Measurements from ENCODE around the gene ATP2C2. TPM values are rescaled to one million over a fixed set of nuclear protein-coding genes. Genes with fewer than 3 reads are reported as not detected.

The ATP2C2 gene
- total and polyA plus RNA-seq, 2 donors (not counting 1 experiment from before 2014, with no cell fraction given) = not detected

GRCh38 chr16:84449156-84450140 is 81.1 kb downstream of the ATP2C2 start:
- H3K4me3 ChIP-seq (ENCODE audit: control extremely low read depth in 1 of 5, extremely low read depth in 1 of 5, insufficient read depth in 1 of 5, low read depth in 2 of 5, low read length in 4 of 5) = no peak overlapping the region
- H3K27ac Mint-ChIP-seq = no peak overlapping the region
- peaks cover 0 to 22% (median 0%) of the 10 kb centered on the region in 3 donors for H3K9me3 ChIP-seq (ENCODE audit: control extremely low read depth in 1 of 3, control insufficient read depth in 2 of 3, insufficient read depth in 1 of 3, low read length in 2 of 3)
- ChIA-PET CTCF (no interaction called here), POLR2A (no interaction called here)
- H2AFZ ChIP-seq (ENCODE audit: insufficient read depth, low read depth, low read length, poor library complexity, severe bottlenecking) = no peak overlapping the region
- H3K9ac ChIP-seq (ENCODE audit: low read length) = no peak overlapping the region
- H3K4me3 Mint-ChIP-seq = no peak overlapping the region
- peaks cover 2% of the 10 kb centered on the region for H3K9me3 Mint-ChIP-seq (ENCODE audit: insufficient read depth)
- peaks cover 0 to 7% (median 1%) of the 10 kb centered on the region in 4 experiments for H3K27me3 ChIP-seq (replicated peaks in 1 of 4; ENCODE audit: control extremely low read depth in 1 of 4, control insufficient read depth in 3 of 4, insufficient read depth in 4 of 4, low read length in 3 of 4)
- no peaks in the 10 kb centered on the region for H3K36me3 ChIP-seq (replicated peaks in 1 of 2; ENCODE audit: control extremely low read depth in 1 of 2, control insufficient read depth in 1 of 2, extremely low read depth in 1 of 2, insufficient read depth in 2 of 2, low read length in 1 of 2)
- DNase-seq (no peak), ATAC-seq (ENCODE audit: low read depth) (no peak)
- peaks cover 11% of the 10 kb centered on the region for H3K27me3 Mint-ChIP-seq
- H3K4me1 ChIP-seq (ENCODE audit: control insufficient read depth in 2 of 2, insufficient read depth in 2 of 2, low read length in 2 of 2) = no peaks in the 10 kb centered on the region
- H3K4me1 Mint-ChIP-seq = no peaks in the 10 kb centered on the region
- no peak for TF ChIP-seq EZH2 (IDR thresholded peaks at IDR 0.05; ENCODE audit: borderline replicate concordance, insufficient read depth, low read depth, low read length, poor library complexity, severe bottlenecking)
- TF ChIP-seq, protein P1, sequence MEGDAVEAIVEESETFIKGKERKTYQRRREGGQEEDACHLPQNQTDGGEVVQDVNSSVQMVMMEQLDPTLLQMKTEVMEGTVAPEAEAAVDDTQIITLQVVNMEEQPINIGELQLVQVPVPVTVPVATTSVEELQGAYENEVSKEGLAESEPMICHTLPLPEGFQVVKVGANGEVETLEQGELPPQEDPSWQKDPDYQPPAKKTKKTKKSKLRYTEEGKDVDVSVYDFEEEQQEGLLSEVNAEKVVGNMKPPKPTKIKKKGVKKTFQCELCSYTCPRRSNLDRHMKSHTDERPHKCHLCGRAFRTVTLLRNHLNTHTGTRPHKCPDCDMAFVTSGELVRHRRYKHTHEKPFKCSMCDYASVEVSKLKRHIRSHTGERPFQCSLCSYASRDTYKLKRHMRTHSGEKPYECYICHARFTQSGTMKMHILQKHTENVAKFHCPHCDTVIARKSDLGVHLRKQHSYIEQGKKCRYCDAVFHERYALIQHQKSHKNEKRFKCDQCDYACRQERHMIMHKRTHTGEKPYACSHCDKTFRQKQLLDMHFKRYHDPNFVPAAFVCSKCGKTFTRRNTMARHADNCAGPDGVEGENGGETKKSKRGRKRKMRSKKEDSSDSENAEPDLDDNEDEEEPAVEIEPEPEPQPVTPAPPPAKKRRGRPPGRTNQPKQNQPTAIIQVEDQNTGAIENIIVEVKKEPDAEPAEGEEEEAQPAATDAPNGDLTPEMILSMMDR (IDR thresholded peaks at IDR 0.05) = no peak
- intact Hi-C loops (cut with micrococcal nuclease) = no loop called here
- H3K4me2 ChIP-seq (replicated peaks; ENCODE audit: low read depth, low read length, poor library complexity, severe bottlenecking) = no peak overlapping the region
- H3K79me2 ChIP-seq (ENCODE audit: control insufficient read depth, insufficient read depth, low read length) = no peaks in the 10 kb centered on the region
- H4K20me1 ChIP-seq (ENCODE audit: control insufficient read depth, insufficient read depth, low read length, poor library complexity, severe bottlenecking) = no peaks in the 10 kb centered on the region
- H3K27ac ChIP-seq (ENCODE audit: low read length in 2 of 2) = no peak overlapping the region
- 92% methylated on average over 38 of the region's 38 CpGs for WGBS (ENCODE audit: insufficient coverage)

All from B cell (primary cell).